Tibial nerve (tissue), 3 donors: ENCODE data around the gene SLC39A11.

Source experiments
- CTCF ChIP-seq, 5 experiments: fragments of 200-600 bp in 3 of 5; fragments of 450-650 bp in 2 of 5; sonication (generic) in 3 of 5; IDR thresholded peaks; one replicate each; pipeline ENCODE4 v1.5.1; 2016 to 2019; ENCODE audit warnings: antibody characterized with exemption in 5 of 5, mild to moderate bottlenecking in 3 of 5, moderate library complexity in 2 of 5
- POLR2A ChIP-seq, 2 donors: fragments of 450-650 bp; IDR thresholded peaks; one replicate each; pipeline ENCODE4 v1.6.1; 2017; ENCODE audit warnings: antibody characterized with exemption in 2 of 2, mild to moderate bottlenecking in 2 of 2, moderate library complexity in 2 of 2

GRCh38 chr17:73023759-73024158 is 68.7 kb downstream of the SLC39A11 start:
- TF ChIP-seq POLR2A (IDR thresholded peaks at IDR 0.05) (no peak), CTCF (IDR thresholded peaks at IDR 0.05) (no peak)
